Endodermal cell (in vitro differentiated cells): ENCODE measurements around the gene C11orf24. TPM values are rescaled to one million over a fixed set of nuclear protein-coding genes. Genes with fewer than 3 reads are reported as not detected.

Source experiments
- DNase-seq: peaks from one replicate; pipeline ENCODE4 v3.0.0-alpha.2; 2017
- H3K27ac ChIP-seq: 2 replicates; pipeline ENCODE4 v1.5.1; 2013; ENCODE audit warnings: mild to moderate bottlenecking, low read depth, low read length, moderate library complexity
- H3K27me3 ChIP-seq: 2 replicates; pipeline ENCODE4 v1.6.1; 2013; ENCODE audit warnings: mild to moderate bottlenecking, low read length, moderate library complexity; ENCODE audit not compliant: insufficient read depth, control insufficient read depth, poor library complexity, severe bottlenecking
- H3K36me3 ChIP-seq: 2 replicates; pipeline ENCODE4 v1.7.0; 2013; ENCODE audit warnings: mild to moderate bottlenecking, low read length, moderate library complexity; ENCODE audit not compliant: control insufficient read depth, insufficient read depth
- H3K4me1 ChIP-seq: one replicate; pipeline ENCODE4 v1.7.0; 2013; ENCODE audit warnings: low read length; ENCODE audit not compliant: control insufficient read depth, insufficient read depth
- H3K4me3 ChIP-seq: 2 replicates; pipeline ENCODE4 v1.5.1; 2013; ENCODE audit warnings: mild to moderate bottlenecking, low read length, moderate library complexity
- H3K9ac ChIP-seq: 2 replicates; pipeline ENCODE4 v1.6.1; 2013; ENCODE audit warnings: mild to moderate bottlenecking, low read length, moderate library complexity; ENCODE audit not compliant: poor library complexity, severe bottlenecking; ENCODE audit errors: extremely low read depth
- H3K9me3 ChIP-seq: 2 replicates; pipeline ENCODE4 v1.6.1; 2013; ENCODE audit warnings: mild to moderate bottlenecking, low read length, moderate library complexity; ENCODE audit not compliant: control insufficient read depth
- H3K27ac Mint-ChIP-seq: 2 replicates; pipeline ENCODE4 v1.8.0; 2020; ENCODE audit warnings: mixed read lengths
- H3K27me3 Mint-ChIP-seq: 2 replicates; pipeline ENCODE4 v1.8.0; 2021; ENCODE audit warnings: mild to moderate bottlenecking, mixed read lengths; ENCODE audit not compliant: insufficient read depth
- H3K36me3 Mint-ChIP-seq: 2 replicates; pipeline ENCODE4 v1.8.0; 2020; ENCODE audit warnings: low read depth, mixed read lengths
- H3K4me1 Mint-ChIP-seq: 2 replicates; pipeline ENCODE4 v1.8.0; 2020; ENCODE audit warnings: mixed read lengths
- H3K4me3 Mint-ChIP-seq: 2 replicates; pipeline ENCODE4 v1.8.0; 2020; ENCODE audit warnings: mild to moderate bottlenecking, moderate library complexity, mixed read lengths
- H3K9me3 Mint-ChIP-seq: 2 replicates; pipeline ENCODE4 v1.8.0; 2020; ENCODE audit warnings: mild to moderate bottlenecking, mixed read lengths
- WGBS, 2 experiments: methylation state at CpG; one replicate each; pipeline versions ENCODE4 v1.1.5 to v1.1.7; 2013; ENCODE audit warnings: missing lambda C conversion rate in 2 of 2, mixed read lengths in 1 of 2; ENCODE audit not compliant: insufficient coverage in 1 of 2, insufficient read length in 1 of 2; 5-methylcytosine and 5-hydroxymethylcytosine counted together
- total RNA-seq, 2 donors: library from RNA; stranded (reverse); fragmentation: NEBNext Ultra II Directional in 1 of 2; extraction: Animal tissue kit (Norgen Biotek cat#: 25700) in 1 of 2; gene quantifications; 2 replicates in 1 of 2; 3 replicates in 1 of 2; pipeline ENCODE4 v1.2.1, GENCODE V29; 2021
- TF ChIP-seq, protein P1 (sequence below): fragments of 200-600 bp; sonication (generic); conservative IDR thresholded peaks from 2 replicates; pipeline ENCODE4 v1.5.0; 2021; ENCODE audit warnings: antibody characterized with exemption, mild to moderate bottlenecking

Gene C11orf24
- total RNA-seq, 2 donors from 2014 or later: 38.4 to 39.4 TPM

GRCh38 chr11:68259122-68259959 lies 12.4 kb downstream of the C11orf24 start:
- Mint-ChIP-seq H3K9me3 (no peaks in the 10 kb centered on the region), H3K4me3 (no peak overlapping the region), H3K4me1 (peaks cover 4% of the 10 kb centered on the region), H3K27me3 (peaks cover 4% of the 10 kb centered on the region), H3K36me3 (peaks cover 29% of the 10 kb centered on the region), H3K27ac (peak overlapping the region; percentile 74)
- Histone ChIP-seq H3K27me3 (no peaks in the 10 kb centered on the region), H3K9me3 (no peaks in the 10 kb centered on the region), H3K9ac (no peak overlapping the region), H3K36me3 (peaks cover 33% of the 10 kb centered on the region), H3K4me1 (no peaks in the 10 kb centered on the region), H3K27ac (peak overlapping the region; percentile 6), H3K4me3 (no peak overlapping the region)
- WGBS, 2 experiments: 92 to 94% methylated on average over 9 to 15 of the region's 15 CpGs
- no peak for DNase-seq
- TF ChIP-seq, protein P1, sequence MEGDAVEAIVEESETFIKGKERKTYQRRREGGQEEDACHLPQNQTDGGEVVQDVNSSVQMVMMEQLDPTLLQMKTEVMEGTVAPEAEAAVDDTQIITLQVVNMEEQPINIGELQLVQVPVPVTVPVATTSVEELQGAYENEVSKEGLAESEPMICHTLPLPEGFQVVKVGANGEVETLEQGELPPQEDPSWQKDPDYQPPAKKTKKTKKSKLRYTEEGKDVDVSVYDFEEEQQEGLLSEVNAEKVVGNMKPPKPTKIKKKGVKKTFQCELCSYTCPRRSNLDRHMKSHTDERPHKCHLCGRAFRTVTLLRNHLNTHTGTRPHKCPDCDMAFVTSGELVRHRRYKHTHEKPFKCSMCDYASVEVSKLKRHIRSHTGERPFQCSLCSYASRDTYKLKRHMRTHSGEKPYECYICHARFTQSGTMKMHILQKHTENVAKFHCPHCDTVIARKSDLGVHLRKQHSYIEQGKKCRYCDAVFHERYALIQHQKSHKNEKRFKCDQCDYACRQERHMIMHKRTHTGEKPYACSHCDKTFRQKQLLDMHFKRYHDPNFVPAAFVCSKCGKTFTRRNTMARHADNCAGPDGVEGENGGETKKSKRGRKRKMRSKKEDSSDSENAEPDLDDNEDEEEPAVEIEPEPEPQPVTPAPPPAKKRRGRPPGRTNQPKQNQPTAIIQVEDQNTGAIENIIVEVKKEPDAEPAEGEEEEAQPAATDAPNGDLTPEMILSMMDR: no peak

GRCh38 chr11:68258363-68258765 lies 13.4 kb downstream of the C11orf24 start:
- H3K27ac Mint-ChIP-seq: no peak overlapping the region
- no peak overlapping the region for H3K4me3 ChIP-seq
- peaks cover 4% of the 10 kb centered on the region for H3K4me1 Mint-ChIP-seq
- no peaks in the 10 kb centered on the region for H3K27me3 ChIP-seq
- 94 to 95% methylated on average over 7 to 13 of the region's 13 CpGs for WGBS, 2 experiments
- no peaks in the 10 kb centered on the region for H3K9me3 ChIP-seq
- H3K36me3 ChIP-seq: peaks cover 28% of the 10 kb centered on the region
- TF ChIP-seq, protein P1: no peak
- H3K9me3 Mint-ChIP-seq: no peaks in the 10 kb centered on the region
- peaks cover 25% of the 10 kb centered on the region for H3K36me3 Mint-ChIP-seq
- no peaks in the 10 kb centered on the region for H3K4me1 ChIP-seq
- H3K9ac ChIP-seq: no peak overlapping the region
- no peak overlapping the region for H3K4me3 Mint-ChIP-seq
- H3K27ac ChIP-seq: no peak overlapping the region
- DNase-seq: no peak
- peaks cover 4% of the 10 kb centered on the region for H3K27me3 Mint-ChIP-seq

GRCh38 chr11:68257477-68258362 lies 14.1 kb downstream of the C11orf24 start:
- H3K27ac Mint-ChIP-seq: no peak overlapping the region
- no peaks in the 10 kb centered on the region for H3K9me3 ChIP-seq
- no peak overlapping the region for H3K4me3 ChIP-seq
- no peaks in the 10 kb centered on the region for H3K4me1 ChIP-seq
- H3K36me3 Mint-ChIP-seq: peaks cover 19% of the 10 kb centered on the region
- H3K4me3 Mint-ChIP-seq: no peak overlapping the region
- TF ChIP-seq, protein P1: peak; percentile 93
- H3K27ac ChIP-seq: no peak overlapping the region
- H3K27me3 Mint-ChIP-seq: peaks cover 4% of the 10 kb centered on the region
- peaks cover 22% of the 10 kb centered on the region for H3K36me3 ChIP-seq
- H3K9me3 Mint-ChIP-seq: no peaks in the 10 kb centered on the region
- no peak overlapping the region for H3K9ac ChIP-seq
- WGBS, 2 experiments: 45 to 61% methylated on average over 18 to 22 of the region's 22 CpGs
- no peaks in the 10 kb centered on the region for H3K27me3 ChIP-seq
- DNase-seq: peak; percentile 99
- peaks cover 4% of the 10 kb centered on the region for H3K4me1 Mint-ChIP-seq
